Measurements from ENCODE around the gene SUSD6.

DNA sequence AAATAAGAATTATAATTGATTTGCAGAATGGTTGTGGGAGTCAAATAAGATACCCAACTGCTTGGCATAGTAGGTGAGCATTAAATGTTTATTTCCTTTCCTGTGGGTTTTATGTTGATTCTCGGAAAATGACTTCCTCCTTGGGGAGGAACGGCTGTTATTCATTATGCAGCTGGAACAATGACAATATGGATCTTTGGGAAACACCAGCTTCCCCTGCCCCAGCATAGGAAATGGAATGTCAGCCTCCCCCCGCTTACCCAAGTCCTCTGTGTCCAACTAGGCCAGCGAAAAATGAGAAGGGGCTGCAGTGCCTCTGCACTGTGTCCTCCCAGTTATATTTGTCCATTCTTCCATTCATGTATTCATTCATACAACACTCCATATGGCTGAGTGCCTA is 25.0 kb upstream of the SUSD6 start:
- TF ChIP-seq, protein P1, sequence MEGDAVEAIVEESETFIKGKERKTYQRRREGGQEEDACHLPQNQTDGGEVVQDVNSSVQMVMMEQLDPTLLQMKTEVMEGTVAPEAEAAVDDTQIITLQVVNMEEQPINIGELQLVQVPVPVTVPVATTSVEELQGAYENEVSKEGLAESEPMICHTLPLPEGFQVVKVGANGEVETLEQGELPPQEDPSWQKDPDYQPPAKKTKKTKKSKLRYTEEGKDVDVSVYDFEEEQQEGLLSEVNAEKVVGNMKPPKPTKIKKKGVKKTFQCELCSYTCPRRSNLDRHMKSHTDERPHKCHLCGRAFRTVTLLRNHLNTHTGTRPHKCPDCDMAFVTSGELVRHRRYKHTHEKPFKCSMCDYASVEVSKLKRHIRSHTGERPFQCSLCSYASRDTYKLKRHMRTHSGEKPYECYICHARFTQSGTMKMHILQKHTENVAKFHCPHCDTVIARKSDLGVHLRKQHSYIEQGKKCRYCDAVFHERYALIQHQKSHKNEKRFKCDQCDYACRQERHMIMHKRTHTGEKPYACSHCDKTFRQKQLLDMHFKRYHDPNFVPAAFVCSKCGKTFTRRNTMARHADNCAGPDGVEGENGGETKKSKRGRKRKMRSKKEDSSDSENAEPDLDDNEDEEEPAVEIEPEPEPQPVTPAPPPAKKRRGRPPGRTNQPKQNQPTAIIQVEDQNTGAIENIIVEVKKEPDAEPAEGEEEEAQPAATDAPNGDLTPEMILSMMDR (conservative IDR thresholded peaks at IDR 0.05; ENCODE audit: low read depth in 2 of 2) = no peak
- TF ChIP-seq EZH2 (IDR thresholded peaks at IDR 0.05; ENCODE audit: low read depth, unreplicated experiment) (no peak), POLR2AphosphoS5 (IDR thresholded peaks at IDR 0.05; ENCODE audit: low read depth) (no peak), JUNB (IDR thresholded peaks at IDR 0.05; ENCODE audit: unreplicated experiment) (no peak), ZNF114 (CRISPR knock-in tag; IDR thresholded peaks at IDR 0.05) (no peak), EZH2phosphoT487 (IDR thresholded peaks at IDR 0.05; ENCODE audit: unreplicated experiment) (no peak), ZNF331 (CRISPR knock-in tag; IDR thresholded peaks at IDR 0.05; ENCODE audit: low read depth) (no peak), CREB1 (CRISPR knock-in tag; IDR thresholded peaks at IDR 0.05; ENCODE audit: low read depth) (no peak), STAT1 (IDR thresholded peaks at IDR 0.05; ENCODE audit: unreplicated experiment) (no peak), NANOG (IDR thresholded peaks at IDR 0.05; ENCODE audit: borderline replicate concordance) (no peak)
- TF ChIP-seq, protein P2, sequence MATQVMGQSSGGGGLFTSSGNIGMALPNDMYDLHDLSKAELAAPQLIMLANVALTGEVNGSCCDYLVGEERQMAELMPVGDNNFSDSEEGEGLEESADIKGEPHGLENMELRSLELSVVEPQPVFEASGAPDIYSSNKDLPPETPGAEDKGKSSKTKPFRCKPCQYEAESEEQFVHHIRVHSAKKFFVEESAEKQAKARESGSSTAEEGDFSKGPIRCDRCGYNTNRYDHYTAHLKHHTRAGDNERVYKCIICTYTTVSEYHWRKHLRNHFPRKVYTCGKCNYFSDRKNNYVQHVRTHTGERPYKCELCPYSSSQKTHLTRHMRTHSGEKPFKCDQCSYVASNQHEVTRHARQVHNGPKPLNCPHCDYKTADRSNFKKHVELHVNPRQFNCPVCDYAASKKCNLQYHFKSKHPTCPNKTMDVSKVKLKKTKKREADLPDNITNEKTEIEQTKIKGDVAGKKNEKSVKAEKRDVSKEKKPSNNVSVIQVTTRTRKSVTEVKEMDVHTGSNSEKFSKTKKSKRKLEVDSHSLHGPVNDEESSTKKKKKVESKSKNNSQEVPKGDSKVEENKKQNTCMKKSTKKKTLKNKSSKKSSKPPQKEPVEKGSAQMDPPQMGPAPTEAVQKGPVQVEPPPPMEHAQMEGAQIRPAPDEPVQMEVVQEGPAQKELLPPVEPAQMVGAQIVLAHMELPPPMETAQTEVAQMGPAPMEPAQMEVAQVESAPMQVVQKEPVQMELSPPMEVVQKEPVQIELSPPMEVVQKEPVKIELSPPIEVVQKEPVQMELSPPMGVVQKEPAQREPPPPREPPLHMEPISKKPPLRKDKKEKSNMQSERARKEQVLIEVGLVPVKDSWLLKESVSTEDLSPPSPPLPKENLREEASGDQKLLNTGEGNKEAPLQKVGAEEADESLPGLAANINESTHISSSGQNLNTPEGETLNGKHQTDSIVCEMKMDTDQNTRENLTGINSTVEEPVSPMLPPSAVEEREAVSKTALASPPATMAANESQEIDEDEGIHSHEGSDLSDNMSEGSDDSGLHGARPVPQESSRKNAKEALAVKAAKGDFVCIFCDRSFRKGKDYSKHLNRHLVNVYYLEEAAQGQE (IDR thresholded peaks at IDR 0.05; ENCODE audit: unreplicated experiment) = no peak
- TF ChIP-seq, protein P3, sequence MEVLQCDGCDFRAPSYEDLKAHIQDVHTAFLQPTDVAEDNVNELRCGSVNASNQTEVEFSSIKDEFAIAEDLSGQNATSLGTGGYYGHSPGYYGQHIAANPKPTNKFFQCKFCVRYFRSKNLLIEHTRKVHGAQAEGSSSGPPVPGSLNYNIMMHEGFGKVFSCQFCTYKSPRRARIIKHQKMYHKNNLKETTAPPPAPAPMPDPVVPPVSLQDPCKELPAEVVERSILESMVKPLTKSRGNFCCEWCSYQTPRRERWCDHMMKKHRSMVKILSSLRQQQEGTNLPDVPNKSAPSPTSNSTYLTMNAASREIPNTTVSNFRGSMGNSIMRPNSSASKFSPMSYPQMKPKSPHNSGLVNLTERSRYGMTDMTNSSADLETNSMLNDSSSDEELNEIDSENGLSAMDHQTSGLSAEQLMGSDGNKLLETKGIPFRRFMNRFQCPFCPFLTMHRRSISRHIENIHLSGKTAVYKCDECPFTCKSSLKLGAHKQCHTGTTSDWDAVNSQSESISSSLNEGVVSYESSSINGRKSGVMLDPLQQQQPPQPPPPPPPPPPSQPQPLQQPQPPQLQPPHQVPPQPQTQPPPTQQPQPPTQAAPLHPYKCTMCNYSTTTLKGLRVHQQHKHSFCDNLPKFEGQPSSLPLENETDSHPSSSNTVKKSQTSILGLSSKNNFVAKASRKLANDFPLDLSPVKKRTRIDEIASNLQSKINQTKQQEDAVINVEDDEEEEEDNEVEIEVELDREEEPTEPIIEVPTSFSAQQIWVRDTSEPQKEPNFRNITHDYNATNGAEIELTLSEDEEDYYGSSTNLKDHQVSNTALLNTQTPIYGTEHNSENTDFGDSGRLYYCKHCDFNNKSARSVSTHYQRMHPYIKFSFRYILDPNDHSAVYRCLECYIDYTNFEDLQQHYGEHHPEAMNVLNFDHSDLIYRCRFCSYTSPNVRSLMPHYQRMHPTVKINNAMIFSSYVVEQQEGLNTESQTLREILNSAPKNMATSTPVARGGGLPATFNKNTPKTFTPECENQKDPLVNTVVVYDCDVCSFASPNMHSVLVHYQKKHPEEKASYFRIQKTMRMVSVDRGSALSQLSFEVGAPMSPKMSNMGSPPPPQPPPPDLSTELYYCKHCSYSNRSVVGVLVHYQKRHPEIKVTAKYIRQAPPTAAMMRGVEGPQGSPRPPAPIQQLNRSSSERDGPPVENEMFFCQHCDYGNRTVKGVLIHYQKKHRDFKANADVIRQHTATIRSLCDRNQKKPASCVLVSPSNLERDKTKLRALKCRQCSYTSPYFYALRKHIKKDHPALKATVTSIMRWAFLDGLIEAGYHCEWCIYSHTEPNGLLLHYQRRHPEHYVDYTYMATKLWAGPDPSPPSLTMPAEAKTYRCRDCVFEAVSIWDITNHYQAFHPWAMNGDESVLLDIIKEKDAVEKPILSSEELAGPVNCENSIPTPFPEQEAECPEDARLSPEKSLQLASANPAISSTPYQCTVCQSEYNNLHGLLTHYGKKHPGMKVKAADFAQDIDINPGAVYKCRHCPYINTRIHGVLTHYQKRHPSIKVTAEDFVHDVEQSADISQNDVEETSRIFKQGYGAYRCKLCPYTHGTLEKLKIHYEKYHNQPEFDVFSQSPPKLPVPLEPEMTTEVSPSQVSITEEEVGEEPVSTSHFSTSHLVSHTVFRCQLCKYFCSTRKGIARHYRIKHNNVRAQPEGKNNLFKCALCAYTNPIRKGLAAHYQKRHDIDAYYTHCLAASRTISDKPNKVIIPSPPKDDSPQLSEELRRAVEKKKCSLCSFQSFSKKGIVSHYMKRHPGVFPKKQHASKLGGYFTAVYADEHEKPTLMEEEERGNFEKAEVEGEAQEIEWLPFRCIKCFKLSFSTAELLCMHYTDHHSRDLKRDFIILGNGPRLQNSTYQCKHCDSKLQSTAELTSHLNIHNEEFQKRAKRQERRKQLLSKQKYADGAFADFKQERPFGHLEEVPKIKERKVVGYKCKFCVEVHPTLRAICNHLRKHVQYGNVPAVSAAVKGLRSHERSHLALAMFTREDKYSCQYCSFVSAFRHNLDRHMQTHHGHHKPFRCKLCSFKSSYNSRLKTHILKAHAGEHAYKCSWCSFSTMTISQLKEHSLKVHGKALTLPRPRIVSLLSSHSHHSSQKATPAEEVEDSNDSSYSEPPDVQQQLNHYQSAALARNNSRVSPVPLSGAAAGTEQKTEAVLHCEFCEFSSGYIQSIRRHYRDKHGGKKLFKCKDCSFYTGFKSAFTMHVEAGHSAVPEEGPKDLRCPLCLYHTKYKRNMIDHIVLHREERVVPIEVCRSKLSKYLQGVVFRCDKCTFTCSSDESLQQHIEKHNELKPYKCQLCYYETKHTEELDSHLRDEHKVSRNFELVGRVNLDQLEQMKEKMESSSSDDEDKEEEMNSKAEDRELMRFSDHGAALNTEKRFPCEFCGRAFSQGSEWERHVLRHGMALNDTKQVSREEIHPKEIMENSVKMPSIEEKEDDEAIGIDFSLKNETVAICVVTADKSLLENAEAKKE (CRISPR knock-in tag; IDR thresholded peaks at IDR 0.05) = no peak

Data from GM23338 (cell line).